ENCODE data around the gene TTLL12. TPM values are rescaled to one million over a fixed set of nuclear protein-coding genes. Genes with fewer than 3 reads are reported as not detected.

The TTLL12 gene
- total RNA-seq (ENCODE audit: unreplicated experiment): 36.6 TPM
- long read RNA-seq, transcript TTLL12-201 (14 exons, 3,385 nt): major isoform, 5 of 6 reads
- long read RNA-seq, partial matches to known transcripts: 0 of 6 reads
- long read RNA-seq, other reads (novel, unspliced or antisense): 1 of 6 reads

DNA sequence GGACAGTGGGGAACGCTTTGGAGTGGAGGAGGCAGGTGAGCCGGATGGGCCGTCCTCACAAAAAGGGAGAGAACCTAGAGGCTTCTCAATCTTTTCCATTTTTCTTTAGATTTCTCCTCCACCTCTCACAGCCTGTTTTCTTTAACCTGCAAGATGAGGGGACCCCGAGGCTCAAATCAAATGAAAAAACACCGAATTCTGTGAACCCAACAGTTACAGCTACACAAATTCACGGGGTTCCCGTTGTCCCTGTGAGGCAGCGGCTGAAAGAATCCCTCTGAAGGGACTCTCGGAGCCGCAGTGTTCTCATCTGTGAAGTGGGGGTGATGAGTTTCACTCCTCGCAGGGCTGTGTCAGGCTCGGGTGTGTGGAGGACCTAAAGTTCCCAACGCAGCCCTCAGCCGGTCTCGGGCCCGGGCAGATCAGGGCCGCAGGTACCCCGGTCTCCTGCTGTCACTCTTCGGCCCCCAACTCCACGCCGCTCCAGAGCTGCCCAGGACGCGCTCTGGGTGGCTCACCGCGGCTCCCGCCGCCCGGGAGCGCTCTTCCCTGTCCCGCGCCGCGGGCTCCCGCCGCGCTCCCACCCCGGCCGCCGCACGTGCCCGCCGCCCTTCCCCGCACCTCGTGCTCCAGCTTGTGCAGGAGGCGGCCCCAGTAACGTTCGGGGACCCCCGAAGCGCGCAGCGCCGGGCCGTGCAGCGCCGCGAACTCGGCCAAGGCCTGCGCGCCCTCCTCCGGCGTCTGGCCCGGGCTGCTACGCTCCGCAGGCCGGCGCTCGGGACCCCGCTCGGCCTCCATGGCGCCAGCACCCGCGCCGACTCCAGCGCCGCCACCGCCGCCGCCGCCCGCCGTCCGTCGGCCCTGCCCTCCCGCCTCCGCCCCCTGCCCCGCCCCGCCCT is at the start of gene TTLL12:
TTLL12 (minus strand) TSS at position 863 of the 899 bp plus-strand sequence; CDS start at position 798, 65 bp downstream.
- peaks cover 6% of the 10 kb centered on the region for H3K9me3 Mint-ChIP-seq (ENCODE audit: unreplicated experiment)
- H3K4me3 Mint-ChIP-seq (ENCODE audit: unreplicated experiment): peak within 1 kb of the TSS; percentile 74
- TF ChIP-seq, protein P1, sequence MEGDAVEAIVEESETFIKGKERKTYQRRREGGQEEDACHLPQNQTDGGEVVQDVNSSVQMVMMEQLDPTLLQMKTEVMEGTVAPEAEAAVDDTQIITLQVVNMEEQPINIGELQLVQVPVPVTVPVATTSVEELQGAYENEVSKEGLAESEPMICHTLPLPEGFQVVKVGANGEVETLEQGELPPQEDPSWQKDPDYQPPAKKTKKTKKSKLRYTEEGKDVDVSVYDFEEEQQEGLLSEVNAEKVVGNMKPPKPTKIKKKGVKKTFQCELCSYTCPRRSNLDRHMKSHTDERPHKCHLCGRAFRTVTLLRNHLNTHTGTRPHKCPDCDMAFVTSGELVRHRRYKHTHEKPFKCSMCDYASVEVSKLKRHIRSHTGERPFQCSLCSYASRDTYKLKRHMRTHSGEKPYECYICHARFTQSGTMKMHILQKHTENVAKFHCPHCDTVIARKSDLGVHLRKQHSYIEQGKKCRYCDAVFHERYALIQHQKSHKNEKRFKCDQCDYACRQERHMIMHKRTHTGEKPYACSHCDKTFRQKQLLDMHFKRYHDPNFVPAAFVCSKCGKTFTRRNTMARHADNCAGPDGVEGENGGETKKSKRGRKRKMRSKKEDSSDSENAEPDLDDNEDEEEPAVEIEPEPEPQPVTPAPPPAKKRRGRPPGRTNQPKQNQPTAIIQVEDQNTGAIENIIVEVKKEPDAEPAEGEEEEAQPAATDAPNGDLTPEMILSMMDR (IDR thresholded peaks at IDR 0.05; ENCODE audit: partially characterized antibody, unreplicated experiment): no peak
- peak; percentile 79 for DNase-seq
- peak within 1 kb of the TSS; percentile 52 for H3K27ac Mint-ChIP-seq (ENCODE audit: unreplicated experiment)
- peaks cover 7% of the 10 kb centered on the region for H3K4me1 Mint-ChIP-seq (ENCODE audit: low read depth, unreplicated experiment)
- peaks cover 7% of the 10 kb centered on the region for H3K27me3 Mint-ChIP-seq (ENCODE audit: unreplicated experiment)
- peaks cover 3% of the 10 kb centered on the region for H3K36me3 Mint-ChIP-seq (ENCODE audit: unreplicated experiment)

- no peaks in the 10 kb centered on the region for H3K9me3 Mint-ChIP-seq (ENCODE audit: unreplicated experiment)
- H3K4me3 Mint-ChIP-seq (ENCODE audit: unreplicated experiment): no peak overlapping the region
- DNase-seq: no peak
- H3K4me1 Mint-ChIP-seq (ENCODE audit: low read depth, unreplicated experiment): peaks cover 4% of the 10 kb centered on the region
- TF ChIP-seq, protein P1 (IDR thresholded peaks at IDR 0.05; ENCODE audit: partially characterized antibody, unreplicated experiment): no peak
- no peak overlapping the region for H3K27ac Mint-ChIP-seq (ENCODE audit: unreplicated experiment)
- no peaks in the 10 kb centered on the region for H3K36me3 Mint-ChIP-seq (ENCODE audit: unreplicated experiment)
- H3K27me3 Mint-ChIP-seq (ENCODE audit: unreplicated experiment): peaks cover 6% of the 10 kb centered on the region
Measured at GRCh38 chr22:43235445-43236409, 48.8 kb upstream of the TTLL12 start.

GRCh38 chr22:43234264-43234988 is 47.5 kb upstream of the TTLL12 start:
- Mint-ChIP-seq H3K36me3 (ENCODE audit: unreplicated experiment) (no peaks in the 10 kb centered on the region), H3K4me3 (ENCODE audit: unreplicated experiment) (no peak overlapping the region), H3K27ac (ENCODE audit: unreplicated experiment) (no peak overlapping the region), H3K9me3 (ENCODE audit: unreplicated experiment) (peaks cover 3% of the 10 kb centered on the region), H3K27me3 (ENCODE audit: unreplicated experiment) (peaks cover 2% of the 10 kb centered on the region), H3K4me1 (ENCODE audit: low read depth, unreplicated experiment) (peaks cover 4% of the 10 kb centered on the region)
- peak; percentile 50 for DNase-seq
- TF ChIP-seq, protein P1 (IDR thresholded peaks at IDR 0.05; ENCODE audit: partially characterized antibody, unreplicated experiment): no peak

DNA sequence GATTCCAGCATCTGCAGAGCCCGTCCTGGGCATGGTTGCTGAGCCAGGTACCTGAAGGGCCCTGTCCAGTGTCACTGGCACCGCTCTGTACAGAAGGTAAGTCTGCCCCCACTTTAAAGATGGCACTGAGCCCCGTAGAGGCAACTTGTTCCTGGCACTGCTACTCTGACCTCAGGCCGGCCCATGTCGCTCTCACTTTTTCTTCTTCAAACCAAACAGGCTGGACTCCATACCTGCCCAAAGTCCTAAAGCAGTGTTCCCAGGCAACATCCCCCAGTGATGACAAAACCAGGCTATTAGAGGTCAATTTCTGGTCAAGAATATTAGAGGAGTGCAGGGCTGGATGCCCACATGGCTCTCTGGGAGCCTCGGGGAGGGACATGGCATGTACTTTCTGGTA is 46.6 kb upstream of the TTLL12 start:
- Mint-ChIP-seq H3K27ac (ENCODE audit: unreplicated experiment) (no peak overlapping the region), H3K4me3 (ENCODE audit: unreplicated experiment) (no peak overlapping the region), H3K9me3 (ENCODE audit: unreplicated experiment) (peaks cover 5% of the 10 kb centered on the region), H3K36me3 (ENCODE audit: unreplicated experiment) (no peaks in the 10 kb centered on the region), H3K27me3 (ENCODE audit: unreplicated experiment) (peaks cover 2% of the 10 kb centered on the region), H3K4me1 (ENCODE audit: low read depth, unreplicated experiment) (peaks cover 4% of the 10 kb centered on the region)
- no peak for DNase-seq
- TF ChIP-seq, protein P1 (IDR thresholded peaks at IDR 0.05; ENCODE audit: partially characterized antibody, unreplicated experiment): no peak

Data from glutamatergic neuron (in vitro differentiated cells).